ENCODE data around the gene PRKAG2.
"Not testable (repeated sequence)": the region's sequence is repeated elsewhere in the genome, so short reads cannot be mapped to it uniquely, and the experiment has no call there.

The PRKAG2 gene

GRCh38 chr7:151832656-151833055 lies 44.3 kb downstream of the PRKAG2 start:
- no peak overlapping the region for H3K4me3 ChIP-seq (ENCODE audit: extremely low read depth, insufficient read depth, low read length, poor library complexity, severe bottlenecking)
- H3K27ac ChIP-seq (ENCODE audit: low read depth, low read length, severe bottlenecking): no peak overlapping the region
- H3K9me3 ChIP-seq (ENCODE audit: control insufficient read depth, low read length): no peaks in the 10 kb centered on the region
- no peaks in the 10 kb centered on the region for H3K36me3 ChIP-seq (ENCODE audit: control insufficient read depth, insufficient read depth, low read length)
- peaks cover 2% of the 10 kb centered on the region for H3K4me1 ChIP-seq (ENCODE audit: control insufficient read depth, insufficient read depth, low read length, poor library complexity, severe bottlenecking)
- WGBS, 2 experiments (ENCODE audit: insufficient coverage in 2 of 2): 92 to 97% methylated on average over 11 of the region's 11 CpGs

- H3K4me3 ChIP-seq (ENCODE audit: extremely low read depth, insufficient read depth, low read length, poor library complexity, severe bottlenecking): no peak overlapping the region
- H3K27ac ChIP-seq (ENCODE audit: low read depth, low read length, severe bottlenecking): no peak overlapping the region
- WGBS, 2 experiments (ENCODE audit: insufficient coverage in 2 of 2): 81 to 100% methylated on average over 2 of the region's 5 CpGs
- H3K36me3 ChIP-seq (ENCODE audit: control insufficient read depth, insufficient read depth, low read length): no peaks in the 10 kb centered on the region
- H3K9me3 ChIP-seq (ENCODE audit: control insufficient read depth, low read length): no peaks in the 10 kb centered on the region
- no peaks in the 10 kb centered on the region for H3K4me1 ChIP-seq (ENCODE audit: control insufficient read depth, insufficient read depth, low read length, poor library complexity, severe bottlenecking)
These were observed 44.8 kb downstream of the PRKAG2 start for GRCh38 chr7:151832138-151832537.

DNA sequence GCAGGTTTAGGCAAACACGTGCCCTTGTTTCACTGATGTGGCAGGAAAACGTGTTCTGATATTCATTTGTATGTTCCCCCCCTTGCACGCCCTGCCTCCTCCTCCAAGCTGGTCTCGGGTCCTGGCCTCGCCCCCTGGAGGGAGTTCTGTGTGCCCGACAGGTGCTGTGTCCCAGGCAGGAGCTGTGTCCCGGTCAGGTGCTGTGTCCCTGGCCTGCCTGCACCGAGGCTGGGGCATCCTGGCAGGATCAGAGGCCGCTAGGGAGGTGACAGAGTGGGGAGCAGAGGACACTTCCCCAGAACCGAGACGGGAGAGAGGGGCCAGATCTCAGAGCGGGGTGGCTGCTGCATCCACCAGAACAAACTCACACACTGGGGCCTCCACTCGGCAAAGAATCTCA lies 45.3 kb downstream of the PRKAG2 start:
- Histone ChIP-seq H3K9me3 (ENCODE audit: control insufficient read depth, low read length) (no peaks in the 10 kb centered on the region), H3K4me1 (ENCODE audit: control insufficient read depth, insufficient read depth, low read length, poor library complexity, severe bottlenecking) (no peaks in the 10 kb centered on the region), H3K27ac (ENCODE audit: low read depth, low read length, severe bottlenecking) (no peak overlapping the region), H3K4me3 (ENCODE audit: extremely low read depth, insufficient read depth, low read length, poor library complexity, severe bottlenecking) (no peak overlapping the region), H3K36me3 (ENCODE audit: control insufficient read depth, insufficient read depth, low read length) (no peaks in the 10 kb centered on the region)
- WGBS, 2 experiments (ENCODE audit: insufficient coverage in 2 of 2): 83 to 86% methylated on average over 10 to 12 of the region's 13 CpGs

GRCh38 chr7:151830121-151830830 lies 46.6 kb downstream of the PRKAG2 start:
- 82 to 85% methylated on average over 20 of the region's 26 CpGs for WGBS, 2 experiments (ENCODE audit: insufficient coverage in 2 of 2)
- Histone ChIP-seq H3K9me3 (ENCODE audit: control insufficient read depth, low read length) (no peaks in the 10 kb centered on the region), H3K4me3 (ENCODE audit: extremely low read depth, insufficient read depth, low read length, poor library complexity, severe bottlenecking) (no peak overlapping the region), H3K36me3 (ENCODE audit: control insufficient read depth, insufficient read depth, low read length) (no peaks in the 10 kb centered on the region), H3K4me1 (ENCODE audit: control insufficient read depth, insufficient read depth, low read length, poor library complexity, severe bottlenecking) (no peaks in the 10 kb centered on the region), H3K27ac (ENCODE audit: low read depth, low read length, severe bottlenecking) (no peak overlapping the region)

DNA sequence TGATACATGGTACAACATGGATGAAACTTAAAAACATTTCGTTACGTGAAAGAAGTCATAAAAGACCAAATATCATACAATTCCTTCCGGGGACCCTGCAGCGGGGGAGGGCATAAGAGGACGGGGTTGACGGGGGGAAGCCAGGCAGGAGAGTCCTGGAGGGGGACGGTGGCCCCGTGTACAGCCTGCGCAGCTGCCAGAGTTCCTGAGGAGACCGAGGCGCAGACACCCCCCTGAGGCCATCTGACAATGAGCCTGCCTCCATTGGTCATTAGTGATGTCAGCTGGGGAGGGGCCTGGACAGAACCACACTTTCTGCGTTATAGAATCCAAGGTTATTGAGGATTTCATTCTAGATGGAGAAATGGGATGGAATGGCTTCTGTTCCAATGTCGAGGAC lies 47.2 kb downstream of the PRKAG2 start:
- H3K36me3 ChIP-seq (ENCODE audit: control insufficient read depth, insufficient read depth, low read length): no peaks in the 10 kb centered on the region
- 89 to 93% methylated on average over 12 of the region's 13 CpGs for WGBS, 2 experiments (ENCODE audit: insufficient coverage in 2 of 2)
- H3K27ac ChIP-seq (ENCODE audit: low read depth, low read length, severe bottlenecking): no peak overlapping the region
- no peaks in the 10 kb centered on the region for H3K9me3 ChIP-seq (ENCODE audit: control insufficient read depth, low read length)
- H3K4me3 ChIP-seq (ENCODE audit: extremely low read depth, insufficient read depth, low read length, poor library complexity, severe bottlenecking): no peak overlapping the region
- H3K4me1 ChIP-seq (ENCODE audit: control insufficient read depth, insufficient read depth, low read length, poor library complexity, severe bottlenecking): no peaks in the 10 kb centered on the region

GRCh38 chr7:151827620-151828019 lies 49.3 kb downstream of the PRKAG2 start:
- Histone ChIP-seq H3K4me3 (ENCODE audit: extremely low read depth, insufficient read depth, low read length, poor library complexity, severe bottlenecking) (no peak overlapping the region), H3K4me1 (ENCODE audit: control insufficient read depth, insufficient read depth, low read length, poor library complexity, severe bottlenecking) (no peaks in the 10 kb centered on the region), H3K36me3 (ENCODE audit: control insufficient read depth, insufficient read depth, low read length) (no peaks in the 10 kb centered on the region), H3K27ac (ENCODE audit: low read depth, low read length, severe bottlenecking) (no peak overlapping the region), H3K9me3 (ENCODE audit: control insufficient read depth, low read length) (no peaks in the 10 kb centered on the region)
- WGBS, 2 experiments (ENCODE audit: insufficient coverage in 2 of 2): no CpG with 5 or more reads among the region's 8 CpGs

DNA sequence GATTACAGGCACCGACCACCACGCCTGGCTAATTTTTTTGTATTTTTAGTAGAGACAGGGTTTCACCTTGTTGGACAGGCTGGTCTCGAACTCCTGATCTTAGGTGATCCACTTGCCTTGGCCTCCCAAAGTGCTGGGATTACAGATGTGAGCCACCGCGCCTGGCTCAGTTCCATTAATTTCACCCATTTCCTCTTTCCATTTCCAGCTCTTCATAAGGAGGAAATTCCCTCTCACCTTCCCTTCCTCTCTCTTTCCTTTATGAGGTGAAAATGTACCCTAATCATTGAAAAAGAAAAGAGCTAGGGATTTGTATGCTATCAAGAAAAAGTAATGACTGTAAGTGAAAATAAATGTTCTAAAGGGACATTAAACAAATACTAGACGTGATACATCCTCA lies 50.6 kb downstream of the PRKAG2 start:
- H3K9me3 ChIP-seq (ENCODE audit: control insufficient read depth, low read length); H3K4me3 ChIP-seq (ENCODE audit: extremely low read depth, insufficient read depth, low read length, poor library complexity, severe bottlenecking); H3K27ac ChIP-seq (ENCODE audit: low read depth, low read length, severe bottlenecking); H3K4me1 ChIP-seq (ENCODE audit: control insufficient read depth, insufficient read depth, low read length, poor library complexity, severe bottlenecking); H3K36me3 ChIP-seq (ENCODE audit: control insufficient read depth, insufficient read depth, low read length): not testable (repeated sequence)
- 88 to 96% methylated on average over 4 of the region's 6 CpGs for WGBS, 2 experiments (ENCODE audit: insufficient coverage in 2 of 2)

- Histone ChIP-seq H3K27ac (ENCODE audit: low read depth, low read length, severe bottlenecking) (no peak overlapping the region), H3K4me3 (ENCODE audit: extremely low read depth, insufficient read depth, low read length, poor library complexity, severe bottlenecking) (no peak overlapping the region), H3K9me3 (ENCODE audit: control insufficient read depth, low read length) (no peaks in the 10 kb centered on the region), H3K4me1 (ENCODE audit: control insufficient read depth, insufficient read depth, low read length, poor library complexity, severe bottlenecking) (no peaks in the 10 kb centered on the region), H3K36me3 (ENCODE audit: control insufficient read depth, insufficient read depth, low read length) (no peaks in the 10 kb centered on the region)
- 87 to 95% methylated on average over 3 to 5 of the region's 5 CpGs for WGBS, 2 experiments (ENCODE audit: insufficient coverage in 2 of 2)
These were observed 51.2 kb downstream of the PRKAG2 start for GRCh38 chr7:151825721-151826120.

DNA sequence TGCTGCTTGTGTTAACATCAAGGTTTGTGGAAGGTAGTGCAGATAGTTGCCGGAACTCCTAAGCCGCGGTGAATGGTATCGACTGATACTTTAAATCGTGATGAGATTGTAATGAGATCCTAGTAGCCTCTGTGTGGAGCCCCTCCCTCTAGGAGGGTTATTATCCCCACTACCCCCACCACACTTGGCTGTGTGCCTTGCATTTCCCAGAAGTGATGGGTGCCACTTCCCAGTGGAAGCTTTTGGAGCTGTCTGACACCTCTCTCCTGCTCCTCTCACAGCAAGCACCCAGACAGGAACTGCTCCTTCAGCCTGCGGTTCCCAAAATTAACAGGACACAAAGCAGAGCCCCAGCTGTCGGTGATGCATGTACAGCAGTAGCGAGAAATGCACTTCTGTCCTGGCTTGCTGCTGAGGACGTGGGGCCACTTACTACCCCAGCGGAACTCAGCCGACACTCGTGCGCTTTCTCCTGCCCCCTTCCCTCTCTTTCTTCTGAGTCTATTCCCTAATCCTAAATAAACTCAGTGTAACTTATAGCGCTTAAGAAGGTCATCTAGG lies 52.5 kb downstream of the PRKAG2 start:
- WGBS, 2 experiments (ENCODE audit: insufficient coverage in 2 of 2): 78 to 86% methylated on average over 8 to 10 of the region's 14 CpGs
- Histone ChIP-seq H3K4me3 (ENCODE audit: extremely low read depth, insufficient read depth, low read length, poor library complexity, severe bottlenecking) (no peak overlapping the region), H3K9me3 (ENCODE audit: control insufficient read depth, low read length) (no peaks in the 10 kb centered on the region), H3K36me3 (ENCODE audit: control insufficient read depth, insufficient read depth, low read length) (no peaks in the 10 kb centered on the region), H3K4me1 (ENCODE audit: control insufficient read depth, insufficient read depth, low read length, poor library complexity, severe bottlenecking) (no peaks in the 10 kb centered on the region), H3K27ac (ENCODE audit: low read depth, low read length, severe bottlenecking) (no peak overlapping the region)

GRCh38 chr7:151823566-151824372 lies 53.1 kb downstream of the PRKAG2 start:
- Histone ChIP-seq H3K4me3 (ENCODE audit: extremely low read depth, insufficient read depth, low read length, poor library complexity, severe bottlenecking) (no peak overlapping the region), H3K27ac (ENCODE audit: low read depth, low read length, severe bottlenecking) (no peak overlapping the region), H3K4me1 (ENCODE audit: control insufficient read depth, insufficient read depth, low read length, poor library complexity, severe bottlenecking) (no peaks in the 10 kb centered on the region), H3K36me3 (ENCODE audit: control insufficient read depth, insufficient read depth, low read length) (no peaks in the 10 kb centered on the region), H3K9me3 (ENCODE audit: control insufficient read depth, low read length) (no peaks in the 10 kb centered on the region)
- WGBS, 2 experiments (ENCODE audit: insufficient coverage in 2 of 2): 93 to 100% methylated on average over 3 of the region's 8 CpGs
